ENCODE results near the gene SLC7A8. TPM values are rescaled to one million over a fixed set of nuclear protein-coding genes. Genes with fewer than 3 reads are reported as not detected.

The SLC7A8 gene
- total and polyA plus RNA-seq, 11 donors = 7.3 to 34.1 (median 14.2) TPM

- Histone ChIP-seq H3K27me3 (peaks cover 0 to 14% (median 0%) of the 10 kb centered on the region in 9 donors), H3K9me3 (no peaks in the 10 kb centered on the region), H3K27ac (peak overlapping the region in 1 of 12 donors; percentile 21), H3K4me1 (peaks cover 0 to 31% (median 9%) of the 10 kb centered on the region in 12 donors), H3K4me3 (peak overlapping the region in 6 of 12 donors; percentile 30 to 67 (median 58)), H3K36me3 (no peaks in the 10 kb centered on the region)
- no peak for DNase-seq
- intact Hi-C loops (cut with DNase I) = no loop called here
- TF ChIP-seq POLR2A (IDR thresholded peaks at IDR 0.05) (no peak), CTCF (IDR thresholded peaks at IDR 0.05) (no peak)
- no peak for ATAC-seq
- WGBS, 4 donors = 35 to 37% (median 36%) methylated on average over 3 of the region's 3 CpGs
Observed at GRCh38 chr14:23181453-23181852, 2.0 kb downstream of the SLC7A8 start.

- Histone ChIP-seq H3K4me3 (no peak overlapping the region), H3K36me3 (no peaks in the 10 kb centered on the region), H3K27ac (no peak overlapping the region), H3K9me3 (no peaks in the 10 kb centered on the region), H3K27me3 (peaks cover 0 to 14% (median 0%) of the 10 kb centered on the region in 9 donors), H3K4me1 (peaks cover 0 to 36% (median 8%) of the 10 kb centered on the region in 12 donors)
- no peak for ATAC-seq
- intact Hi-C loops (cut with DNase I) = no loop called here
- TF ChIP-seq POLR2A (IDR thresholded peaks at IDR 0.05) (no peak), CTCF (IDR thresholded peaks at IDR 0.05) (no peak)
- DNase-seq = no peak
- 80 to 87% (median 84%) methylated on average over 2 of the region's 2 CpGs for WGBS, 4 donors
Observed at GRCh38 chr14:23177181-23177580, 6.3 kb downstream of the SLC7A8 start.

GRCh38 chr14:23175823-23176222 is 7.6 kb downstream of the SLC7A8 start:
- intact Hi-C loops (cut with DNase I) = no loop called here
- peaks cover 0 to 5% (median 0%) of the 10 kb centered on the region in 9 donors for H3K27me3 ChIP-seq
- peaks cover 0 to 30% (median 0%) of the 10 kb centered on the region in 12 donors for H3K4me1 ChIP-seq
- no peak for ATAC-seq
- no peak for DNase-seq
- no peaks in the 10 kb centered on the region for H3K9me3 ChIP-seq
- no peak for TF ChIP-seq CTCF (IDR thresholded peaks at IDR 0.05)
- H3K27ac ChIP-seq = no peak overlapping the region
- no peak overlapping the region for H3K4me3 ChIP-seq
- H3K36me3 ChIP-seq = no peaks in the 10 kb centered on the region
- WGBS, 4 donors = 40 to 63% (median 55%) methylated on average over 1 of the region's 1 CpG

- 61 to 73% (median 66%) methylated on average over 6 of the region's 6 CpGs for WGBS, 4 donors
- DNase-seq = no peak
- Histone ChIP-seq H3K4me3 (no peak overlapping the region), H3K27me3 (no peaks in the 10 kb centered on the region), H3K27ac (peak overlapping the region in 1 of 12 donors; percentile 4), H3K36me3 (no peaks in the 10 kb centered on the region), H3K9me3 (no peaks in the 10 kb centered on the region), H3K4me1 (peaks cover 0 to 28% (median 0%) of the 10 kb centered on the region in 12 donors)
- TF ChIP-seq POLR2A (IDR thresholded peaks at IDR 0.05) (no peak), CTCF (IDR thresholded peaks at IDR 0.05) (no peak)
- ATAC-seq = peak in 2 of 4 donors; percentile 41 to 54
- intact Hi-C loops (cut with DNase I) = loop anchor here in 1 of 10 donors (5.0 kb wide), 1 partner anchor 42 kb away; no protein-coding TSS in a partner anchor
Observed at GRCh38 chr14:23174296-23175184, 8.9 kb downstream of the SLC7A8 start.

Measured in heart left ventricle (tissue), 16 donors.